Ovary (tissue), 9 donors: ENCODE results near the gene AICDA. TPM values are rescaled to one million over a fixed set of nuclear protein-coding genes. Genes with fewer than 3 reads are reported as not detected.

Experiments
- DNase-seq, 5 donors: peaks; one replicate each; pipeline ENCODE4 v3.0.0-alpha.2; 2019 to 2020
- H3K27ac ChIP-seq, 2 donors: fragments of 200-600 bp; one replicate each; pipeline versions ENCODE4 v1.5.1 to v1.8.0; 2019 to 2022
- H3K27me3 ChIP-seq: fragments of 200-600 bp; one replicate; pipeline ENCODE4 v1.8.0; 2022
- H3K36me3 ChIP-seq: fragments of 200-600 bp; sonication (generic); one replicate; pipeline ENCODE4 v1.5.1; 2019
- H3K4me1 ChIP-seq: one replicate; pipeline ENCODE4 v1.8.1; 2013; ENCODE audit warnings: mild to moderate bottlenecking, moderate library complexity; ENCODE audit not compliant: insufficient read depth
- H3K4me3 ChIP-seq: fragments of 200-600 bp; sonication (generic); one replicate; pipeline ENCODE4 v1.5.1; 2017
- H3K9me3 ChIP-seq, 2 donors: fragments of 200-600 bp in 1 of 2; sonication (generic) in 1 of 2; one replicate each; pipeline versions ENCODE4 v1.5.1 to v1.8.1; 2013 to 2019; ENCODE audit warnings: mild to moderate bottlenecking in 1 of 2, moderate library complexity in 1 of 2
- EP300 ChIP-seq: sonication (generic); formaldehyde crosslinking; IDR thresholded peaks from one replicate; pipeline ENCODE4 v1.6.1; 2017; ENCODE audit warnings: antibody characterized with exemption
- POLR2A ChIP-seq: fragments of 450-650 bp; IDR thresholded peaks from one replicate; pipeline ENCODE4 v1.6.1; 2017; ENCODE audit warnings: antibody characterized with exemption, mild to moderate bottlenecking, moderate library complexity
- WGBS, 3 donors: extraction: QIAGEN DNeasy Blood & Tissue Kit in 1 of 3; methylation state at CpG; one replicate each; pipeline versions ENCODE4 v1.1.5 to v1.1.7; 2013 to 2017; 5-methylcytosine and 5-hydroxymethylcytosine counted together
- intact Hi-C, 4 donors: fragments of 100-400 bp; cut with DNase I; formaldehyde crosslinking; loops; one replicate each; pipeline versions ENCODE4 v1.11.0 to v1.15.1; 2022 to 2023
- polyA plus RNA-seq, 2 donors: library from polyadenylated mRNA; stranded (reverse); fragments of 200-250 nt in 1 of 2; fragments of 350-450 nt in 1 of 2; fragmentation: Illumina TruSeq in 1 of 2; extraction: RNeasy Lipid Tissue Mini Kit (QIAGEN cat#74804) in 1 of 2; gene quantifications; one replicate each; pipeline ENCODE4 v1.2.3, GENCODE V29; 2013 to 2014
- total RNA-seq, 7 donors: library from RNA; depleted of rRNA in 2 of 7; stranded (reverse); fragments of >200 nt in 2 of 7; fragmentation: NEBNext Ultra II Directional in 3 of 7; extraction: Animal tissue kit (Norgen Biotek cat#: 25700) in 3 of 7; gene quantifications; one replicate each; pipeline versions ENCODE4 v1.1.0 to v1.2.4, GENCODE V29; 2016 to 2023
- TF ChIP-seq, protein P1 (sequence below), 3 donors: fragments of 450-650 bp in 2 of 3; fragments of 200-600 bp in 1 of 3; IDR thresholded peaks; one replicate each; pipeline versions ENCODE4 v1.5.1 to v1.8.0; 2016 to 2022; ENCODE audit warnings: antibody characterized with exemption in 3 of 3, mild to moderate bottlenecking in 1 of 3
- donor health status: DM: no; HTN: no; CAD: no; lungs with moderate emphysema.
- donor health status: DM: no; HTN: no; CAD: no.
- donor health status: Bipolar disorder and iron deficiency.
- donor health status: DM: yes; HTN: yes; CAD: no.
- donor health status: DM: no; HTN: no; CAD: no.
- donor health status: DM: yes; HTN: yes; CAD: no.

AICDA gene
- total and polyA plus RNA-seq, 9 donors = not detected

DNA sequence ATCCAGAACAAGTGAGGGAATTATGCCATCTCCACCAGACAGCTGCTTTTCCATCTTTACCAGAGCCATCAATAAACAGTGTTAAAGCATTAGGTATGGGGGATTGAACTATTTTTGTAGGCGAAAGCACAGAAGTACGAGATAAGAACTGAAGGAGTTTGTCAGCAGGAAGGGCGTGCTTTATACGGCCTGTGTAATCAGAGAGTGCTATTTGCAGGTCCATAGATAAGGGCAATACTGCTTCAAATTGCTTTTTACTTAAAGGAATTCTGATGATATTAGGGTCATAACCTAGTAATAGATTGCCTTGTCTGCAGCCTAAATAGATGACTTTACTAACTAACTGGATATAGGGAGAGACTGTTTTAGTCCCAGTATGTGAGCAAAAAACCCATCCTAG lies 51.6 kb downstream of the AICDA start:
- WGBS, 3 donors = 11 to 38% (median 17%) methylated on average over 4 of the region's 4 CpGs
- Histone ChIP-seq H3K27me3 (no peaks in the 10 kb centered on the region), H3K4me1 (no peaks in the 10 kb centered on the region), H3K27ac (no peak overlapping the region), H3K9me3 (no peaks in the 10 kb centered on the region), H3K4me3 (no peak overlapping the region), H3K36me3 (no peaks in the 10 kb centered on the region)
- no peak for DNase-seq
- intact Hi-C loops = no loop called here
- no peak for TF ChIP-seq POLR2A
- TF ChIP-seq, protein P1, sequence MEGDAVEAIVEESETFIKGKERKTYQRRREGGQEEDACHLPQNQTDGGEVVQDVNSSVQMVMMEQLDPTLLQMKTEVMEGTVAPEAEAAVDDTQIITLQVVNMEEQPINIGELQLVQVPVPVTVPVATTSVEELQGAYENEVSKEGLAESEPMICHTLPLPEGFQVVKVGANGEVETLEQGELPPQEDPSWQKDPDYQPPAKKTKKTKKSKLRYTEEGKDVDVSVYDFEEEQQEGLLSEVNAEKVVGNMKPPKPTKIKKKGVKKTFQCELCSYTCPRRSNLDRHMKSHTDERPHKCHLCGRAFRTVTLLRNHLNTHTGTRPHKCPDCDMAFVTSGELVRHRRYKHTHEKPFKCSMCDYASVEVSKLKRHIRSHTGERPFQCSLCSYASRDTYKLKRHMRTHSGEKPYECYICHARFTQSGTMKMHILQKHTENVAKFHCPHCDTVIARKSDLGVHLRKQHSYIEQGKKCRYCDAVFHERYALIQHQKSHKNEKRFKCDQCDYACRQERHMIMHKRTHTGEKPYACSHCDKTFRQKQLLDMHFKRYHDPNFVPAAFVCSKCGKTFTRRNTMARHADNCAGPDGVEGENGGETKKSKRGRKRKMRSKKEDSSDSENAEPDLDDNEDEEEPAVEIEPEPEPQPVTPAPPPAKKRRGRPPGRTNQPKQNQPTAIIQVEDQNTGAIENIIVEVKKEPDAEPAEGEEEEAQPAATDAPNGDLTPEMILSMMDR (IDR thresholded peaks at IDR 0.05) = no peak
- TF ChIP-seq EP300 = no peak

DNA sequence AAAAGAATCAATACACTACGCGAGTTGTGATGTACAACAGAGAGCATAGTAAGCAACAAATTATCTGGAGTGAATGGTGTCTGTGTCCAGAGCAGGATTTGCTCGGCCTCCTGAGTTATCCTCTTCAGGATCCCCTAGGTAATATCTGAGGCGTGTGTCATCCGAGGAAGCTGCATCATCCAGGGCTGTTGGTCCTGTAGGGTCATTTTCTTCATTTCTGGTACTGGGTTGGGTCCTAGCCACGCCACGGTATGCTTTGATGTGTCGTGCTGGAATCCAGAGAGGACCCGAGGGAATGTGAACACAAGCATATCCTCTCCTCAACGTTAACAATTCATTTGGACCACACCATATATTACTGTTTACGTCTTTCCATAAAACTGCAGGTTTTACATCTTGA lies 53.0 kb downstream of the AICDA start:
- Histone ChIP-seq H3K4me3 (no peak overlapping the region), H3K27me3 (no peaks in the 10 kb centered on the region), H3K27ac (no peak overlapping the region), H3K36me3 (no peaks in the 10 kb centered on the region), H3K4me1 (no peaks in the 10 kb centered on the region), H3K9me3 (no peaks in the 10 kb centered on the region)
- no peak for DNase-seq
- TF ChIP-seq, protein P1 (IDR thresholded peaks at IDR 0.05) = no peak
- no peak for TF ChIP-seq EP300
- 75 to 84% (median 79%) methylated on average over 11 of the region's 11 CpGs for WGBS, 3 donors
- intact Hi-C loops = no loop called here

DNA sequence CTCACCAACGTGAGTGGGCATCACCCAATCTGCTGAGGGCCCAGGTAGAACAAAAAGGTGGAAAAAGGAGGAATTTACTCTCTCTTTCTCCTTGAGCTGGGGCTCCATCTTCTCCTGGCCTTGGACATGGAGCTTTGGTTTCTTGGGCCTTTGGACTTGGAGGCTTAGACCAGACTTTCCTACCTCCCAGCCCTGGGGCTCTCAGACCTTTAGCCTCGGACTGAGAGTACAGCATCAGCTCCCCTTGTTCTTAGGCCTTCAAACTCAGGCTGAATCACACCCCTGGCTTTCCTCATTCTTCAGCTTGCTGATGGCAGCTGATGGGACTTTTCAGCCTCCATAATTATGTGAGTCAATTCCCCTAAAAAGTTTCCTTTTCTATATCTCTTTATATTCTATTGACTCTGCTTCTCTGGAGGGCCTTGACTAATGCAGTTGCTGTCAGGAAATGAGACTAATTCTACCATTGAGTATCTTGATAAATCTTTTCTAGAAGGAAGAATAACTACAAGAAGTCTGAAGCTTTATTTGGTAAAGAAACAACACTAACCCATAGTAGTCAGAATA lies 56.0 kb downstream of the AICDA start:
- DNase-seq = no peak
- intact Hi-C loops = no loop called here
- no peaks in the 10 kb centered on the region for H3K4me1 ChIP-seq
- no peaks in the 10 kb centered on the region for H3K36me3 ChIP-seq
- no peak overlapping the region for H3K4me3 ChIP-seq
- H3K9me3 ChIP-seq = no peaks in the 10 kb centered on the region
- no peaks in the 10 kb centered on the region for H3K27me3 ChIP-seq
- no peak overlapping the region for H3K27ac ChIP-seq
- no peak for TF ChIP-seq EP300
- TF ChIP-seq POLR2A = no peak
- TF ChIP-seq, protein P1 (IDR thresholded peaks at IDR 0.05) = no peak
- WGBS, 3 donors = 48 to 65% (median 62%) methylated on average over 2 of the region's 2 CpGs

DNA sequence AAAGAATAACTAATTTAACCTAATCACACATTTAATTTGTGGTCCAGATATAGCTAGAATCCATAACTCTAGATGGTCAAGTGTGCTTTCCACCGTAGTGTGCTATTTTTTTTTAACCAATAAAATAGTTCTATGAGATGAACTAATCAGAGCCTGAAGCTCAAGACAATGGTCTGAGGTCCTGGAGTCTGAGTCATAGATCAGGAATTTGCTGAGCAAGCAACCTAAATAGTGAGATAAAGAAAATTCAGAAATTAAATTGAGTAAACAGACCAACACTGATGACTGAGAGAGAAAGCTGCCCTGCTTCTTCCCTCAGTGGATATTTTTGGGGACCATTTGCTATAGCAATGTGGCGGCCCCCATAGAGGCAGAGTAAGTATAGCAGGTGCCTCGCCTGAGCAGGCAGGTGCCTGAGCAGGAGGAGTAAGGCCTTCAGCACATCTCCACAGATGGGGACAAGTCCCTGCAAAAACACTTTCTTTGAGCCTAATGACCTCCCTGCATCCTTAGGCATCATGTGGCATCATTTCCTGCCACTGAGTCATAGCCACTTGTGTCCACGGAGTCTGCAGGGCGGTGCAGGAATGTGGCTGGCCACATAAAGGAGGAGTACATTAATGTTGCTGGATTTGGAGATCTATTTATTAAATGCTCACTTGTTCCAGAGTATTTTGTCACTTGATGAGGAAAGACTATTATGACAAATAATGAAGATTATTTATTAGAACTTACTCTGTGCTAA lies 58.0 kb downstream of the AICDA start:
- no peaks in the 10 kb centered on the region for H3K36me3 ChIP-seq
- no peaks in the 10 kb centered on the region for H3K9me3 ChIP-seq
- TF ChIP-seq EP300 (no peak), POLR2A (no peak)
- TF ChIP-seq, protein P1 (IDR thresholded peaks at IDR 0.05) = no peak
- H3K27ac ChIP-seq = no peak overlapping the region
- H3K27me3 ChIP-seq = no peaks in the 10 kb centered on the region
- no peak overlapping the region for H3K4me3 ChIP-seq
- intact Hi-C loops = no loop called here
- no peak for DNase-seq
- whole genome bisulfite sequencing, 3 donors = 83 to 89% (median 85%) methylated on average over 5 of the region's 5 CpGs
- H3K4me1 ChIP-seq = no peaks in the 10 kb centered on the region
